Sigmoid colon (tissue), 7 donors: Measurements from ENCODE around the gene MYH14. TPM values are rescaled to one million over a fixed set of nuclear protein-coding genes. Genes with fewer than 3 reads are reported as not detected.
A peak's percentile ranks its signal among the peaks of the same experiment; 100 is the strongest.

Experiments used
- DNase-seq: peaks from one replicate; pipeline ENCODE4 v3.0.0-alpha.2; 2019
- H3K27ac ChIP-seq, 4 donors: fragments of 200-600 bp; sonication (generic); one replicate each; pipeline ENCODE4 v1.5.1; 2016 to 2019; ENCODE audit warnings: mild to moderate bottlenecking in 1 of 4
- H3K27me3 ChIP-seq, 3 donors: fragments of 200-600 bp; sonication (generic); one replicate each; pipeline ENCODE4 v1.5.1; 2019; ENCODE audit warnings: mild to moderate bottlenecking in 1 of 3
- H3K36me3 ChIP-seq, 4 donors: fragments of 200-600 bp; sonication (generic); one replicate each; pipeline ENCODE4 v1.5.1; 2016 to 2019
- H3K4me1 ChIP-seq, 4 donors: fragments of 200-600 bp; sonication (generic); one replicate each; pipeline ENCODE4 v1.5.1; 2017 to 2019
- H3K4me3 ChIP-seq, 4 donors: fragments of 200-600 bp; sonication (generic); one replicate each; pipeline ENCODE4 v1.5.1; 2017 to 2019; ENCODE audit warnings: mild to moderate bottlenecking in 2 of 4, moderate library complexity in 1 of 4
- H3K9me3 ChIP-seq, 4 donors: fragments of 200-600 bp in 3 of 4; sonication (generic) in 3 of 4; one replicate each; pipeline versions ENCODE4 v1.5.1 to v1.6.1; 2013 to 2019
- CTCF ChIP-seq, 4 experiments: fragments of 450-650 bp in 3 of 4; fragments of 200-600 bp in 1 of 4; IDR thresholded peaks; one replicate each; pipeline ENCODE4 v1.5.1; 2016 to 2019; ENCODE audit warnings: antibody characterized with exemption in 4 of 4, mild to moderate bottlenecking in 3 of 4, moderate library complexity in 2 of 4
- EP300 ChIP-seq, 4 donors: sonication (generic); formaldehyde crosslinking; IDR thresholded peaks; one replicate each; pipeline ENCODE4 v1.6.1; 2017; ENCODE audit warnings: antibody characterized with exemption in 4 of 4
- POLR2A ChIP-seq, 2 donors: fragments of 450-650 bp; IDR thresholded peaks; one replicate each; pipeline ENCODE4 v1.6.1; 2016; ENCODE audit warnings: antibody characterized with exemption in 2 of 2, mild to moderate bottlenecking in 2 of 2, moderate library complexity in 2 of 2
- POLR2AphosphoS5 ChIP-seq, 4 donors: sonication (generic); formaldehyde crosslinking; IDR thresholded peaks; one replicate each; pipeline ENCODE4 v1.6.1; 2017; ENCODE audit warnings: antibody characterized with exemption in 4 of 4
- WGBS, 2 donors: extraction: QIAGEN DNeasy Blood & Tissue Kit; methylation state at CpG; one replicate each; pipeline ENCODE4 v1.1.7; 2013; 5-methylcytosine and 5-hydroxymethylcytosine counted together
- intact Hi-C: fragments of 100-400 bp; cut with DNase I; formaldehyde crosslinking; loops from one replicate; pipeline ENCODE4 v1.15.1; 2023
- polyA plus RNA-seq, 3 donors: library from polyadenylated mRNA; stranded (reverse); fragments of 200-250 nt; gene quantifications; one replicate each; pipeline ENCODE4 v1.2.3, GENCODE V29; 2013
- total RNA-seq, 4 donors: library from RNA; depleted of rRNA; stranded (reverse); fragments of >200 nt; gene quantifications; one replicate each; pipeline ENCODE4 v1.1.0, GENCODE V29; 2016
- donor health status: healthy with polysubstance abuse.
- donor health status: Bipolar disorder and iron deficiency.
- donor health status: healthy.

Gene MYH14
- total RNA-seq (1 to 10 TPM in 2 of 4 donors, under 1 TPM in 2; 0.16 to 3.9 (median 1.3) TPM), polyA plus RNA-seq (100 to 1,000 TPM in 2 of 3 donors, 10 to 100 TPM in 1; 92.5 to 479 (median 235) TPM)

DNA sequence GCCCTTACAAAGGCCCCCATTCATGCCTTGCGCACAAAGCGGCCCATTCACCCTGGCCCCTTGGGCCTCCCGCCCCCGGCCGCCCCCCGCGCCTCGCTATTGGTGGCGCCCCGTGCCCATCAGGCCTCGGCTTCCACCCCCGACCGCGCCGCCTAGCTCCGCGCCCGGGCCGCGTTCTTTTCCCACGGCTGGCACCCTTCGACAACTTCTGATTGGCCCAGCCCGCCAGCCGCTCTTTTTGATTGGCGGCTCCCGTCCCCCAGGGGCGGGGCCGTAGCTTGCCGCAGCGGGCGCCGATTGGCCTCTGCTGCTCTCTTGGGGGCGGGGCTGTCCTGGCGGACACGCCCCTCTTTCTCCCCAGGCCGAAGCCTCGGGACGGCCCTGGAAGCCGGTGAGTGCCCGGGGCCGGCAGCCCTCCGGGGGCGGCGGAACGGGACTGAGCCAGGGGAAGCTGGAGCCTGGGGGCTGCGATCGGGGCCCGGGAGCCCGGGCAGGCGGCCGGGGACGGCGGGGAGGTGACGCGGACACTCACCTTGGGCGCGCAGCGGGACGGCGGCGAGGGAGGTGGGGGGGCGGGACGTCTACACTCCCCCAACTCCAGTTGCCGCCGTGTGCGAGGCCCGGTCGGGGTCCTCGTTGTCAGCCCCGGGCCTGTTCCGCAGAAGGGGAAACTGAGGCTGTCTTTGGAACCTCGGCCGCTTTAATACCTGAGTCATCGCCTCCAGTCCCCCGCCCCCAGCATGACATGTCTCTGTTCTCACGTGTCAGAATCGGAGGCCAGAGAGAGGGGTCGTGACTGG lies at the start of gene MYH14:
TSS of gene MYH14 (plus strand) at position 342 of the 800 bp plus-strand sequence. CDS start 6,744 bp downstream, outside the sequence.
- Histone ChIP-seq H3K27ac (peak within 1 kb of the TSS in 3 of 4 donors; percentile 47 to 63 (median 50)), H3K4me3 (peak within 1 kb of the TSS; percentile 19 to 53 (median 46)), H3K9me3 (no peaks in the 10 kb centered on the region), H3K27me3 (peaks cover 42 to 77% (median 43%) of the 10 kb centered on the region in 3 donors), H3K4me1 (peaks cover 0 to 28% (median 22%) of the 10 kb centered on the region in 4 donors), H3K36me3 (no peaks in the 10 kb centered on the region)
- 2 to 6% methylated on average over 78 of the region's 78 CpGs for WGBS, 2 donors
- TF ChIP-seq POLR2A (IDR thresholded peaks at IDR 0.05): peak in 1 of 2 donors; percentile 52
- TF ChIP-seq POLR2AphosphoS5 (IDR thresholded peaks at IDR 0.05): no peak
- intact Hi-C loops: no loop called here
- peak; percentile 81 for DNase-seq

GRCh38 chr19:50154529-50154928 lies 48.9 kb upstream of the MYH14 start:
- intact Hi-C loops: no loop called here
- TF ChIP-seq POLR2A (IDR thresholded peaks at IDR 0.05) (no peak), EP300 (IDR thresholded peaks at IDR 0.05) (no peak)
- 75 to 80% methylated on average over 16 of the region's 16 CpGs for WGBS, 2 donors

DNA sequence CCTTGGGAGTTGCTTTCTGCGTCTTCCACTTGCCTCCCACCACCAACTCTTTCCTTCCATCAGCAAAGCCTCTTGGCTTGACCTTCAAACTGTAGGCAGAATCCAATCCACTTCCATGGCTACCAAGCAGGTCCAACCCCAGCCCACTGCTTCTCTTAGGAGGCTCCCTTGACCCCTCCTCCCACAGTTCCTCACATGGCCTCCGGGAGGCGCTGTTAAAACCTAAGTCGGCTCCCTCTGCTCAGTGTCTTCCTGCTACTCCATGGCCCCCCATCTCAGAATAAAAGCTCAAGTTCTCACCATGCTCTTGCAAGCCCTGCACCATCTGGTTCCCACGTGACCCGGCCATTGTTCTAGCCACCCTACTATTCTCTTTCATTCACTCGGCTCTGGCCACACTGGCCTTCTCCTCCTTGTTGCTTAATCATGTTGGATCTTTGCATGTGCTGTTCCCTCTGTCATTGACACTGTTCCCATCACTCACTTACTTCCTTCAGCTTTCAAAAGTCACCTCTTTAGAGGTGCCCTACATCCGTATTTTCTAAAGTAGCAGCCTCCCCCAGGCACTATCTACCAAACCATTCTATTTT lies 47.8 kb upstream of the MYH14 start:
- intact Hi-C loops: no loop called here
- Histone ChIP-seq H3K27me3 (peaks cover 0 to 8% (median 0%) of the 10 kb centered on the region in 3 donors), H3K9me3 (peaks cover 0 to 8% (median 4%) of the 10 kb centered on the region in 4 donors), H3K4me3 (no peak overlapping the region), H3K36me3 (no peaks in the 10 kb centered on the region), H3K4me1 (no peaks in the 10 kb centered on the region), H3K27ac (no peak overlapping the region)
- DNase-seq: no peak
- TF ChIP-seq EP300 (IDR thresholded peaks at IDR 0.05) (no peak), CTCF (IDR thresholded peaks at IDR 0.05) (no peak)
- 79 to 89% methylated on average over 8 of the region's 8 CpGs for WGBS, 2 donors

More at GRCh38 chr19:50154529-50154928, 48.9 kb upstream of the MYH14 start:
- H3K36me3 ChIP-seq: no peaks in the 10 kb centered on the region
- no peak for DNase-seq
- no peak overlapping the region for H3K4me3 ChIP-seq
- peaks cover 0 to 8% (median 4%) of the 10 kb centered on the region in 4 donors for H3K9me3 ChIP-seq
- peaks cover 0 to 18% (median 0%) of the 10 kb centered on the region in 3 donors for H3K27me3 ChIP-seq
- no peaks in the 10 kb centered on the region for H3K4me1 ChIP-seq
- no peak overlapping the region for H3K27ac ChIP-seq

DNA sequence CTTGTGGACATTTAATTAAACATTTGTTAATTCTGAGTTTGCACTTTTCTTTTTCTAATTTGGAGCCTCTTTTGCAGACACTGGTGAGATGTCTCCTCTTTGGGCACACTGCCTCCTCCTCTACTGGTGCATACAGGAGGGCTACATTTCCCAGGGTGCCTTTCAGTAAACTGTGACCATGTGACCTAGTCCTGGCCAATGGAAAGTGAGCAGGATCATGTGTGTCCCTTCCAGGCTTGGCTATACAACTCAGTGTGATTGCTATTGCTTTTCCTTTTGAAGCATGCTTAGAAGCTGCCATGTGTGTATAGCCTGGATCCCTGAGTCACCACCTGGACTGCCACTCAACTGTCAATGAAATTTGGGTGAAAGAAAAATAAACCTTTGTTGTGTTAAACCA lies 44.8 kb upstream of the MYH14 start:
- Histone ChIP-seq H3K27ac (no peak overlapping the region), H3K27me3 (peaks cover 0 to 24% (median 8%) of the 10 kb centered on the region in 3 donors), H3K4me3 (no peak overlapping the region), H3K9me3 (peaks cover 0 to 8% (median 4%) of the 10 kb centered on the region in 4 donors), H3K4me1 (no peaks in the 10 kb centered on the region), H3K36me3 (no peaks in the 10 kb centered on the region)
- no peak for DNase-seq
- intact Hi-C loops: no loop called here
- no peak for TF ChIP-seq CTCF (IDR thresholded peaks at IDR 0.05)
- TF ChIP-seq POLR2A (IDR thresholded peaks at IDR 0.05): no peak
- no peak for TF ChIP-seq EP300 (IDR thresholded peaks at IDR 0.05)
- no peak for TF ChIP-seq POLR2AphosphoS5 (IDR thresholded peaks at IDR 0.05)

- TF ChIP-seq CTCF (IDR thresholded peaks at IDR 0.05) (no peak), EP300 (IDR thresholded peaks at IDR 0.05) (no peak), POLR2AphosphoS5 (IDR thresholded peaks at IDR 0.05) (no peak), POLR2A (IDR thresholded peaks at IDR 0.05) (no peak)
- Histone ChIP-seq H3K36me3 (no peaks in the 10 kb centered on the region), H3K9me3 (peaks cover 0 to 8% (median 4%) of the 10 kb centered on the region in 4 donors), H3K4me3 (no peak overlapping the region), H3K27ac (no peak overlapping the region), H3K4me1 (no peaks in the 10 kb centered on the region), H3K27me3 (peaks cover 0 to 25% (median 8%) of the 10 kb centered on the region in 3 donors)
- intact Hi-C loops: no loop called here
- WGBS, 2 donors: 92 to 94% methylated on average over 2 of the region's 2 CpGs
- DNase-seq: no peak
Measured at GRCh38 chr19:50159078-50159477, 44.3 kb upstream of the MYH14 start.
